T follicular helper cell (primary cell): Measurements from ENCODE around the gene ACP6.
"Not testable (repeated sequence)": the region's sequence is repeated elsewhere in the genome, so short reads cannot be mapped to it uniquely, and the experiment has no call there.

Experiments
- DNase-seq: peaks from one replicate; pipeline ENCODE4 v3.0.0-alpha.2; 2020; ENCODE audit warnings: low read depth
- total RNA-seq, 2 experiments: gene quantifications; one replicate each; lab custom pipeline; 2026; lab: John Stamatoyannopoulos, UW

ACP6 gene
- total RNA-seq = 10.2 to 21.7 reads per million in 2 experiments

- DNase-seq = peak; percentile 81
These were observed at the start of gene ACP6 for GRCh38 chr1:147670319-147671001. Gene ACP6 (minus strand): TSS chr1:147670524. CDS start chr1:147670048, 476 bp downstream.

DNA sequence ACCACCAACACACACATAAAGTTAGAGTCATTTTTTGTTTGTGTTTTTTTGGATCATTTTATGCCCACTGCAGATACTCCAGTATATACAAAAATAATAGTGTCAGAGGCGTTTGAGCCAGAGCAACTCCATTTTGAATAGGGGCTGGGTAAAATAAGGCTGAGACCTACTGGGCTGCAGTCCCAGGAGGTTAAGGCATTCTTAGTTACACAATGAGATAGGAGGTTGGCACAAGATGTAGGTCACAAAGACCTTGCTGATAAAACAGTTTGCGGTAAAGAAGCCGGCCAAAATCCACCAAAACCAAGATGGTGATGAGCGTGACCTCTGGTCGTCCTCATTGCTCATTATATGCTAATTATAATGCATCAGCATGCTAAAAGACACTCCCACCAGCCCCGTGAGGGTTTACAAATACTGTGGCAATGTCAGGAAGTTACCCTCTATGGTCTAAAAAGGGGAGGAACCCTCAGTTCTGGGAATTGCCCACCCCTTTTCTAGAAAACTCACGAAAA, 49.4 kb upstream of the ACP6 start:
- DNase-seq = no peak

- no peak for DNase-seq
These were observed 48.8 kb upstream of the ACP6 start for GRCh38 chr1:147719029-147719698.

DNA sequence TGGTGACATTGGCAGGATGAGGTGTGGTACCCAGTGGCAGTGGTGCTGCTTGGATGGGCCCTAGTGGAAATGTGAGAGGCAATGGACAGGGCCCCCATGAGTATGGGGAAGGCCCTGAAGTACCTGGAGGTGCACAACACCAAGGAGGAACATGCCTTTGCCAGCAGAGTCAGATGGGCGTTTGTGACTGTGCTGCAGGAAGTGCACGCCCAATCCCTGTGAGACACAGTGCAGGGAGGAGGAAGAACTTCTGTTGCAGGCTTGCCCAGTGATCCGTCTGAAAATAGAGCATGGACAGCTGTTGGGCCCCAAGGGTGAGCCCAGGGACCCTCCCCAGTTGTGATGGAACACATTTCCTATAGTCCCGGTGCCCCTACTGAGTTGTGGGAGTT, 47.4 kb upstream of the ACP6 start:
- DNase-seq = no peak

DNA sequence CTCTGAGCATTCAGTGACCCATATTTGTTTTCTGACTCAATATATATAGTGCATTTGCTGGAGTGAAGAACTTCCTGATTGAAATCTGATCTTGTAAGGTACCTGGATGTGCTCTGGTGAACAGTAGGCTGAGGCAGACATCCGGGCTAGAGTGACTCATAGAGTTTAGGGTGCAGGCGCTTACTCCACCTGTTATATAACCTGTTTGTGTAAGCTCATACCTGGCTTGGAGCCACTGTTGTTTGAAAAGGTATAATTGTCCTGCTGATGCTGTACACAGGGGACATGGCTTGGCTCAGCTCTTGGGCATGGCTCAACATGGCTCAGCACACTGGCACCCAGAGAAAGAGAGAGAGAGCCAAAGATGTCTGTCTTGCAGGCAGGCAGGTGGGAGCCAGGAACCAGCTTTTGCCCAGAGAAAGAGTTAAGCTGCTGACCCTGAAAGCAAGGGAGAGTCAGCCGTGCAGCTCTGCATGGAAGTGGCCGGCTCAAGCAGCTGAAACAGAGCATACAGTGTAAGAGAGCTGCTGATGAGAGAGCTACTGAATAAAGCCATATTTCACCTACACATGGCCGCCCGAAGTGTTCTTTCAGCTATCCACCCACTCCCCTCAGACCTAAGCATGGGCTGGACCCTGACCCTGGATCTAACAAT, 46.9 kb upstream of the ACP6 start:
- no peak for DNase-seq

DNA sequence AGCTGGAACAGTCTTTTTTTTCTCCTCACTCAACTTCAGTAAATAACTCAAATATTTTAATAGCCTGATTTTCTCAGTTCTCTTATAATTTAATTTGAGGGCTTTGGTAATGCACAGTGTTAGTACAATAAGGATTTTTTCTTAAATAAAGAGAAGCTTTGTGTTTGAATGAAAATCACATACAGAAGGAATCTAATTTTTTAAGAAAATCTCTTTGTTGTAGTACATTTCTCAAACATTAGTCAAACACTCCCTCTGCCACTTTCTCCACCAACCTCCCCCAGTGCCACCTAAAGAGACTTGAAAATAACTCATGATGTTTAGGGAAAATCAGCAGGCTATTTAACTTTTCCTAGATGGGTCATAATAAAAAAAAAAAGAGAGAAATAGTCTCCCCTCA, 42.3 kb upstream of the ACP6 start:
- no peak for DNase-seq

DNA sequence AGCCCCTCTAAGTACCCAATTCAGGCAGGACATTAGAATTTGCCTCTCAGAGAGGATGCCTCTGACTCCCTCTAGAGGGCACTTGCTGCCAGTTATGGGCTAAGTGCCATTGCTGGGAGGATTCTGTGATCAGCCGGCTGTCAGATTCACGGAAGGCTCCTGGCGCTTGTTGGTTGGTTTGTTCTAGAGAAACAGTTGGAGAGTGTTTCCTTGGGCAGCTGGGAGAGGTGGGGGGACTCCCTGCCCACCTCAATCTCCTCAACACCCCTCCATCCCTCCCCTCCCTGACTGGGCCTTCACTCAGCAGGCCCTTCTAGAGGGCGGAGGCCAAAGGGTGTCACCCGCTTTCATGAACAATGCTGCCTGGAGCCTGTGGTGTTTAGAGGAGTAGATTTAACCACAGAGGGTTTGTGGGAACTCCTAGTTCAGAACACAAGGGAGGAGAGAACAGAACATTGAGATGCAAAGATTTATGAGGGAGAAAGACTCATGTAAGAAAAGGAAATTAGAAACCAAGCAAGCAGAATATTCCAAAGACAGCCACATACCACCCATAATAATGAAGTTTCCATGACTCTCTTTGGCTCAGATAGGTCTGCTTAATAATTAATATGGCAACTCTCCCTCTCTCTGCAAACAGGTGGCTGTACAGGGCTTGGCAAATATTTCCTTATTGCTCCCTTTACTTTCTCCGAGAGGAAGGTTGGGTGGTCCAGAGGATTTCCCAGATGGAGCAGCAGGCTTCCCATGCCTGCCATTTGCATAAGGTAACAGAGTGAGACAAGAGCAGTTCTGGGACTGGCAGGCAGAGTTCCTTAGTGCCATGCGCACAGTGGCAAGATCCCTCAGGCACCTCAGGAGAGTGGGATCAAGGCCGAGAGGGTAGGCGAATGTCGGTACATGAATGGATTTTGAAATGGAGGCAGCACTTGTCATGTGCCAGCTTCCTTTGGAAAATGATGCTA, 30.0 kb upstream of the ACP6 start:
- peak; percentile 32 for DNase-seq

GRCh38 chr1:147699686-147700041, 29.3 kb upstream of the ACP6 start:
- DNase-seq = no peak

DNA sequence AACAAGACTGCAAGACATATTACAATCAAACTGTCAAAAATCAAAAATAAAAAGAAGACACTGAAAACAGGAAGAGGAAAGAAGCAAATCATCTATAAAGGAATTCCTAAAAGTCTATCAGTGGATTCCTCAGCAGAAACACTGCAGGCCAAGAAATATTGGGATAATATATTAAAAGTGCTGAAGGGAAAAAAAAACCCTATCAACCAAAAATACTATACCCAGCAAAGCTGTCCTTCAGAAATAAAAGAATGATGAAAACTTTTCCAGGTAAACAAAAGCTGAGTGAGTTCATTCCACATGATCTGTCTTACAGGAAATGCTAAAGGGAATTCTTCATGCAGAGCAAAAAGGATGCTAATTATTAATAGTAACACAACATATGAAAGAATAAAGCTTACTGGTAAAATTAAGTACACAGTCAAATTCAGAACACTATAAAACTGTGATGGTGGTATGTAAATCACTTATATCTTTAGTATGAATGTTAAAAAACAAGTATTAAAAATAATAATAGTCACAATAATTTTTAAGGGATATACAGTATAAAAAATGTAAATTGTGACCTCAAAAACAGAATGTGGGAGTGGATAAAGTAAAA, 12.9 kb upstream of the ACP6 start:
- DNase-seq = no peak

- DNase-seq = not testable (repeated sequence)
These were observed 10.4 kb upstream of the ACP6 start for GRCh38 chr1:147680608-147681235.

DNA sequence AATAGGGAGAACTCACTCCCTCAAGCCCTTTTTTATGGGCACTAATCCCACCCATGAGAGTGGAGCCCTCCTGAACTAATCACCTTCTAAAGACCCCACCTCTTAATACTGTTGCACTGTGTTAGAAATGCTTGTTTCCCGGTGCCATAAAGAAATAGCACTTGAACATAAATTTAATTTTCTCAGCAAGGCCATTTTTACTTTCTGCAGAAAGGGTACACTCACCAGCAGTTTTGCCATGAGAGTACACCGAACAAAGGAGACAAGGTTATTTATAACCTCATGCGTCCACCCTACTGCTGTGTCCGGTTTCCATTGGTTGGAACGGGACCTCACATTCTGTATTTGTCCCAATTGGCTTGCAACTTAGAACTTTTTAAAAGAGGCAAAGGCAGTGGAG, 7.4 kb upstream of the ACP6 start:
- not testable (repeated sequence) for DNase-seq

DNA sequence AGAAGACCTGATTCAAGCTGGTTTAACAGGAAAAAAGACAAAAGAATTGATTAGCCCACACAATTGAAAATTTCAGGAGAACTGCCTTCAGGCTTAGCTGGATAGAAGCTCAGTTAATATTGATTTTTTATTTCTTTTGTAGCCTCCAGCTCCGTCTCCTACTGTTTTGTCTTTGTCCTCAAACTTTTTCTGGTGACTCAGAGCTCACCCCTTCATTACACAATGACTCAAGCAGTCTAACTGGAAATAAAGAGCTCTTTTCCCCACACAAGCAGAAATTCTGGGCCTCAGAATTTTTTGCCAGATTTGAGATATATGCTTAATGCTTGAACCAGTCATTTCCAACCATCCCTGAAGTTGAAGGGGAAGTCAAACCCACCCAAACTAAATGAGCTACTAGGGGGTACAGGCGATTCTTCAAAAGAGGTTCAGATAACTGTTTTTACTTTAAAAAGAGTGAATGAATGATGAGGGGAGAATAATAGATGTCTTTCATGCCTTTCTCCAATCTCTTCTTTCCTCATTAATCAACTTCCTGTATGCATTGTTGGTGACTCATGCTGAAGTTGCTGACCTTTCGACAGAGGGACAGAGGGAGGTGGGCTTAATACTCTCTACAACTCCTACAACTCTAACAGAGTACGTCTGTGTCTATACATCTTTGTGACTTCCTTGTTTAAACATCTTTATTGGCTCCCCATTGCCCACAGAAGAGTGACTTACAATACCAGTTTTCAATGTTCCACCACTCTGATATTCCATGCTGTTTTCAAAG, 6.2 kb upstream of the ACP6 start:
- no peak for DNase-seq

DNA sequence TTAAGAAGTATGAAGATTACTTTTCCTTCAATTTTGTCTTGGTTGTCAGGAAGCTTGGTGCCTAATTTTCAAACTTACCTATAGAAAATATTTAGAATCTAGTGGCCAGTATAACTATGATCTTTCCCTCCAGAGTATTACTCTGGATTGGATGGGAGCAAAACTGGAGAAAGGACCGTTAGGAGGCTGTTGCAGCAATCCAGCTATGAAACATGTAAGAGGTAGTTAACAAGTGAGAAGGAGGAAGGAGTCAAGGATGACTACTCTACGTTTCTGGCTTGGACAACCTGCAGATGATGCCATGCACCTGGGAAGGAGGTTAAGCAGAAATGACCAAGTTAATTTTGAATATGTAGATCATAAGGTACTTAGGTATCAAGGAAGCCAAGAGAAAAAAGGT, 3.5 kb upstream of the ACP6 start:
- no peak for DNase-seq

DNA sequence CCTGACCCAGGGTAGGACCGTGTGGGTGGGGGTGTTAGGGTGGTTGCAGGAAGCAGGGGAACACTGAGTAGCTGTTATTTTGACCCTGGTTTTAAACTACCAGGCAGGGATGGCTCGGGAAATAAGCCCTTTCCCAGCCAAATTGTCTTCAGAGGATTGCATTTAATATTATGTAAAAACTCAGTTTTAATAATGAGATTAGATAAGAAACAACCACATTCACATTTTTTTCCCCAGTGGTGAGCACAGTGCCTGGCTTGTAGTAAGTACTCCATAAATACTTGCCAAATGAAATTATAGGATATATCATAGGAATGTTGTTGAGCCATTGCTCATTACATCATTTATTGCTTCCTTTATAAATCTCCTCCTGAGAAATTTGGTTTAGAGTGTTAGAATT, 3.1 kb upstream of the ACP6 start:
- no peak for DNase-seq

DNA sequence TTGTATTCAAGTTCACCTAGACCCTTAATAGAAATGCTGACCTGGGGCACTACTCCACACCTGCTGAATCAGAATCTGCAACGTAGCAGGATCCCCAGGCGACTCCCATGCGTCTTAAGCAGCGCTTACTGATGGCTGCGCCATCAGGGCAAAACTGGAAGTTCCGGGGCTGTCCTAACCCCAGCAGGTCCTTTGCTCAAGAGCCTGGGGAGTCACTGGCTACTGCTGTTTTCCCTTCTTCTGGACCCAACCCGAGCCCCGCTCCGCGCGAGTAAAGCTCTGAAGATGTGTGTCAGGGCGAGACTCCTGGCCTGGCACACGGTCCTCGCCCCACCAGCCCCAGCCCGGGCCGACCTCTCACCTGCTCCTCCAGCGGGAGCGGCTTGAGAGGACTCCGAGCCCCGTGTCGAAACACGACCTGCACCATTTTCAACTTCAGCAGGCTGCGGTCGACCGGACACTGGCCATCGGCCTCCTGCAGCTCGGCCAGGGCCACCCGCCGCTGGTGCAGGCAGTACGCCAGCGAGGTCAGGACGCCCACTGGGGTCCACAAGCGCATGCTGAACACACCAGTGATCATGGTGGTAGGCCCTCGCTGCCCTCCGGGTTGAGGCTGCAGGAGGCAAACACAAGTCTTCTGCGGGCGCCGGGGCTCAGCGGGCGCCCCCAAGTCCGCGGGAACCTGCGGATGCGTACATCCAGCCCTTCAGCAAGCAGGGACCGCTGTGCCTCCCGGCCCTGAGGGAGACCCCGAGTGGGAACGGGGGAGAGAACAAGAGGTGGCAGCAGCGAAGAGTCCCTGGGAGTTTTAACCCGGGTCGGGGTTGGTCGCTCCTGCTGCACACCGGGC, 630 bp downstream of the ACP6 start:
- peak; percentile 8 for DNase-seq

DNA sequence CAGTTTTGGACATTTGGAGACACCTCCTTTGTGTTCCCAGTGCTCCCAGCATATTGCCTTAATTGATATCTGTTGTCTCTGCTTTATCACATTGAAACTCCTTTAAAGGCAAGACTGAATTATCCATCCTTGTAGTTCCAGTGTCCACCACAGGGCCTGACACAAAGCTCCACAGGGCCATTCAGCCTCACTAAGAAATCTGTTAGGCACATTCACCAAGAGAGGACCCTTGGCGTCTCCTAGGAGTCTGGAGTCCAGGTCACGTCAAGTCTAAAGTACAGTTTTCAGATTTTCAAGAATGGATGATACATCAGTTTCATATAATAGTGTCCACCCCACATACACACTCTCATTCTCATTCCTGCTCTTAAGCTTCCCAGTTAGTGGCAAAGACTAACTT, 4.8 kb downstream of the ACP6 start:
- no peak for DNase-seq

DNA sequence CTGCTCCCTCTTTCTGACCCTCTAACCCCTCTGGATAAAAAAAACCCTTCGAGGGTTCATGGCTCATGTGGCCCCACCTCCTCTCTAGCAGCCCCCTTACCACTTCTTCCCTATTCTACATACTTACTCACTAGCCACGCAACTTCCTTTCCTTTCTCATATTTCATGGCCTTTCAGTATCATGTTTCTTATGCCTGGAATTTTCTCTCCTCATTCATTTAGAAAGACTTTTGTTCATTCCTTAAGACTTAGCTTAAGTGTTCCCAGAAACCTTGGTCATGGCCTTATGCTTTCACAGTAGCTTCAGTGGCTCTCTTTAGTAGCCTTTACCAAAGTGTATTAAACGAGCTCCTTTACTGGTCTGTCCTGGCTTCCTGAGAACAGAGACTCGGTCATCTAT, 6.1 kb downstream of the ACP6 start:
- DNase-seq = no peak

DNA sequence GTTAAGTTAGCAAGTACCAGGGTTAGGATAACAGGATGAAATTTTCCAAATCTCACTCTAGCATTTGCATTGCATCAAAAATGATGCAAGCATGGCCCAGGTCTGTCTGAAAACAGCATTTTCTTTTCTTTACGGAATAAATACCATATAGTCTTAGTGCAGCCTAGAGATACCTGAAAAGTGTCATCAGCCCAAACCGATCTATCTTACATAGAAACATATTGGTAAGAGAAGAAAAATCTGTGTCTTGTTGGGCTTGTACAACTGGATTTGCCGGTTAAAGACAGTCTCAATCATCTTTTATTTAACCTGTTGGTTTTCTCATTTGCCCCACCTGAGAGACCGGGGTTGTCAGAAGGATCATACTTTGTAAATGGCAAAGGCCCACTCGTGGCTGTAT, 15.8 kb downstream of the ACP6 start:
- DNase-seq = no peak

- no peak for DNase-seq
These were observed 18.0 kb downstream of the ACP6 start for GRCh38 chr1:147652306-147652705.
